ENCODE data around the gene KIFC1. TPM values are rescaled to one million over a fixed set of nuclear protein-coding genes. Genes with fewer than 3 reads are reported as not detected.

KIFC1 gene
- total and polyA plus RNA-seq, 9 of the 15 experiments (the other 6 are each of a cell fraction or from before 2014, with no cell fraction given) = 1.3 to 95.2 (median 76.9) TPM

- TF ChIP-seq HDAC3 (IDR thresholded peaks at IDR 0.05; ENCODE audit: borderline replicate concordance, partially characterized antibody) (no peak), CHD4 (IDR thresholded peaks at IDR 0.05; ENCODE audit: insufficient read depth, insufficient replicate concordance, low read depth, low read length, poor library complexity, severe bottlenecking) (no peak), HDGF (IDR thresholded peaks at IDR 0.05) (no peak), ZNF253 (CRISPR knock-in tag; conservative IDR thresholded peaks at IDR 0.05) (no peak), ZNF583 (CRISPR knock-in tag; IDR thresholded peaks at IDR 0.05) (0 out of 2 replicates have a peak, but pooled peaks have one; percentile 21), HDAC1 (IDR thresholded peaks at IDR 0.05) (peak; percentile 58 to 98; a peak in 3 of 4 replicates), ZNF133 (CRISPR knock-in tag; IDR thresholded peaks at IDR 0.05) (no peak), ZNF212 (CRISPR knock-in tag; IDR thresholded peaks at IDR 0.05) (no peak), POLR2A (conservative IDR thresholded peaks at IDR 0.05) (peak; percentile 94), IRF1 (CRISPR knock-in tag; IDR thresholded peaks at IDR 0.05; ENCODE audit: borderline replicate concordance) (no peak), CHD1 (IDR thresholded peaks at IDR 0.05; ENCODE audit: low read length) (peak; percentile 80), ZNF436 (CRISPR knock-in tag; IDR thresholded peaks at IDR 0.05) (no peak), ZC3H8 (IDR thresholded peaks at IDR 0.05) (no peak), MEIS2 (IDR thresholded peaks at IDR 0.05; ENCODE audit: partially characterized antibody) (no peak), RUNX1 (IDR thresholded peaks at IDR 0.05; ENCODE audit: low read depth) (0 out of 2 replicates have a peak, but pooled peaks have one; percentile 21), ZBED1 (IDR thresholded peaks at IDR 0.05) (no peak), ZNF696 (CRISPR knock-in tag; conservative IDR thresholded peaks at IDR 0.05) (no peak), FIP1L1 (IDR thresholded peaks at IDR 0.05; ENCODE audit: low read depth, low read length, poor library complexity, severe bottlenecking) (no peak), CREB1 (IDR thresholded peaks at IDR 0.05) (peak; percentile 67), CREB1 (CRISPR knock-in tag; IDR thresholded peaks at IDR 0.05) (peak; percentile 88)
- TF ChIP-seq, protein P1, sequence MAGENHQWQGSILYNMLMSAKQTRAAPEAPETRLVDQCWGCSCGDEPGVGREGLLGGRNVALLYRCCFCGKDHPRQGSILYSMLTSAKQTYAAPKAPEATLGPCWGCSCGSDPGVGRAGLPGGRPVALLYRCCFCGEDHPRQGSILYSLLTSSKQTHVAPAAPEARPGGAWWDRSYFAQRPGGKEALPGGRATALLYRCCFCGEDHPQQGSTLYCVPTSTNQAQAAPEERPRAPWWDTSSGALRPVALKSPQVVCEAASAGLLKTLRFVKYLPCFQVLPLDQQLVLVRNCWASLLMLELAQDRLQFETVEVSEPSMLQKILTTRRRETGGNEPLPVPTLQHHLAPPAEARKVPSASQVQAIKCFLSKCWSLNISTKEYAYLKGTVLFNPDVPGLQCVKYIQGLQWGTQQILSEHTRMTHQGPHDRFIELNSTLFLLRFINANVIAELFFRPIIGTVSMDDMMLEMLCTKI (IDR thresholded peaks at IDR 0.05; ENCODE audit: partially characterized antibody) = no peak
- TF ChIP-seq, protein P2, sequence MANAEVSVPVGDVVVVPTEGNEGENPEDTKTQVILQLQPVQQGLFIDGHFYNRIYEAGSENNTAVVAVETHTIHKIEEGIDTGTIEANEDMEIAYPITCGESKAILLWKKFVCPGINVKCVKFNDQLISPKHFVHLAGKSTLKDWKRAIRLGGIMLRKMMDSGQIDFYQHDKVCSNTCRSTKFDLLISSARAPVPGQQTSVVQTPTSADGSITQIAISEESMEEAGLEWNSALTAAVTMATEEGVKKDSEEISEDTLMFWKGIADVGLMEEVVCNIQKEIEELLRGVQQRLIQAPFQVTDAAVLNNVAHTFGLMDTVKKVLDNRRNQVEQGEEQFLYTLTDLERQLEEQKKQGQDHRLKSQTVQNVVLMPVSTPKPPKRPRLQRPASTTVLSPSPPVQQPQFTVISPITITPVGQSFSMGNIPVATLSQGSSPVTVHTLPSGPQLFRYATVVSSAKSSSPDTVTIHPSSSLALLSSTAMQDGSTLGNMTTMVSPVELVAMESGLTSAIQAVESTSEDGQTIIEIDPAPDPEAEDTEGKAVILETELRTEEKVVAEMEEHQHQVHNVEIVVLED (CRISPR knock-in tag; IDR thresholded peaks at IDR 0.05) = peak; percentile 74
Measured at GRCh38 chr6:33454009-33454946, 62.7 kb downstream of the KIFC1 start, which contains the start of gene ZBTB9 (continued).
